BE2C (cell line): Measurements from ENCODE around the gene MFAP3L.

Source experiments
- DNase-seq: peaks from one replicate; pipeline ENCODE4 v3.0.0-alpha.2; 2020
- H3K27me3 ChIP-seq: fragments of 250-450 bp; sonication (Bioruptor Pico); 2 replicates; pipeline ENCODE4 v1.5.1; 2020; ENCODE audit warnings: mild to moderate bottlenecking
- H3K36me3 ChIP-seq: fragments of 250-450 bp; sonication (Bioruptor Pico); 2 replicates; pipeline ENCODE4 v1.5.1; 2020; ENCODE audit warnings: mild to moderate bottlenecking
- H3K4me1 ChIP-seq: fragments of 250-450 bp; sonication (Bioruptor Pico); 2 replicates; pipeline ENCODE4 v1.5.1; 2020
- H3K4me3 ChIP-seq: 2 replicates; pipeline ENCODE4 v1.5.1; 2011; ENCODE audit warnings: low read depth, low read length
- H3K9me3 ChIP-seq: fragments of 250-450 bp; sonication (Bioruptor Pico); 2 replicates; pipeline ENCODE4 v1.5.1; 2020
- TF ChIP-seq, protein P1 (sequence below): IDR thresholded peaks from 2 replicates; pipeline ENCODE4 v1.5.1; 2012; ENCODE audit warnings: mild to moderate bottlenecking, low read depth, low read length

MFAP3L gene

GRCh38 chr4:170001011-170001744, 25.0 kb downstream of the MFAP3L start:
- no peak for DNase-seq
- Histone ChIP-seq H3K4me3 (no peak overlapping the region), H3K36me3 (no peaks in the 10 kb centered on the region), H3K9me3 (no peaks in the 10 kb centered on the region), H3K4me1 (no peaks in the 10 kb centered on the region; the same call in 1 of the 2 replicates), H3K27me3 (no peaks in the 10 kb centered on the region)
- TF ChIP-seq, protein P1, sequence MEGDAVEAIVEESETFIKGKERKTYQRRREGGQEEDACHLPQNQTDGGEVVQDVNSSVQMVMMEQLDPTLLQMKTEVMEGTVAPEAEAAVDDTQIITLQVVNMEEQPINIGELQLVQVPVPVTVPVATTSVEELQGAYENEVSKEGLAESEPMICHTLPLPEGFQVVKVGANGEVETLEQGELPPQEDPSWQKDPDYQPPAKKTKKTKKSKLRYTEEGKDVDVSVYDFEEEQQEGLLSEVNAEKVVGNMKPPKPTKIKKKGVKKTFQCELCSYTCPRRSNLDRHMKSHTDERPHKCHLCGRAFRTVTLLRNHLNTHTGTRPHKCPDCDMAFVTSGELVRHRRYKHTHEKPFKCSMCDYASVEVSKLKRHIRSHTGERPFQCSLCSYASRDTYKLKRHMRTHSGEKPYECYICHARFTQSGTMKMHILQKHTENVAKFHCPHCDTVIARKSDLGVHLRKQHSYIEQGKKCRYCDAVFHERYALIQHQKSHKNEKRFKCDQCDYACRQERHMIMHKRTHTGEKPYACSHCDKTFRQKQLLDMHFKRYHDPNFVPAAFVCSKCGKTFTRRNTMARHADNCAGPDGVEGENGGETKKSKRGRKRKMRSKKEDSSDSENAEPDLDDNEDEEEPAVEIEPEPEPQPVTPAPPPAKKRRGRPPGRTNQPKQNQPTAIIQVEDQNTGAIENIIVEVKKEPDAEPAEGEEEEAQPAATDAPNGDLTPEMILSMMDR, result no peak

- no peaks in the 10 kb centered on the region; the same call in 1 of the 2 replicates for H3K4me1 ChIP-seq
- no peaks in the 10 kb centered on the region for H3K36me3 ChIP-seq
- TF ChIP-seq, protein P1, result no peak
- no peaks in the 10 kb centered on the region for H3K9me3 ChIP-seq
- DNase-seq, result no peak
- no peaks in the 10 kb centered on the region for H3K27me3 ChIP-seq
- H3K4me3 ChIP-seq, result no peak overlapping the region
Observed at GRCh38 chr4:169999923-170000322, 26.3 kb downstream of the MFAP3L start.

DNA sequence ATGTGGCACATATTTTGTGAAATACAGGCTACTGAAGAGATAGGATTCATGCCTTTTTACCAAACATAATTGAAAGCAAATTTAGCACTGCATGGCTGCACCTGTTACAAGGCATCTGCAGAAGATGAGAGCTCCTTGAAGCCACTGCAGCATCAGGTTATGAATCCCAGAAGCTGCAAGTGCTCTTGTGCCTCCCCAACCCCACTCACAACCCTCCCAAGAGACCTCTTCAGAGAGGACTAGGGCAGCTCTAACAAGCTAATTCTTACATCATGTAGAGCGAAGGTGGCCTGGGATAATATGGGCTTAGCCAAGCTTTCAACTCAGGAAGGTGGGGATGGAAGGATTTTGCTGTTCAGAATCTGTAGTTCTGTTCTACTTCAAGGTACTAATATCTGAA, 27.2 kb downstream of the MFAP3L start:
- H3K4me3 ChIP-seq, result no peak overlapping the region
- no peaks in the 10 kb centered on the region; the same call in 1 of the 2 replicates for H3K4me1 ChIP-seq
- H3K36me3 ChIP-seq, result no peaks in the 10 kb centered on the region
- no peak for DNase-seq
- no peaks in the 10 kb centered on the region for H3K27me3 ChIP-seq
- H3K9me3 ChIP-seq, result no peaks in the 10 kb centered on the region
- TF ChIP-seq, protein P1, result no peak

DNA sequence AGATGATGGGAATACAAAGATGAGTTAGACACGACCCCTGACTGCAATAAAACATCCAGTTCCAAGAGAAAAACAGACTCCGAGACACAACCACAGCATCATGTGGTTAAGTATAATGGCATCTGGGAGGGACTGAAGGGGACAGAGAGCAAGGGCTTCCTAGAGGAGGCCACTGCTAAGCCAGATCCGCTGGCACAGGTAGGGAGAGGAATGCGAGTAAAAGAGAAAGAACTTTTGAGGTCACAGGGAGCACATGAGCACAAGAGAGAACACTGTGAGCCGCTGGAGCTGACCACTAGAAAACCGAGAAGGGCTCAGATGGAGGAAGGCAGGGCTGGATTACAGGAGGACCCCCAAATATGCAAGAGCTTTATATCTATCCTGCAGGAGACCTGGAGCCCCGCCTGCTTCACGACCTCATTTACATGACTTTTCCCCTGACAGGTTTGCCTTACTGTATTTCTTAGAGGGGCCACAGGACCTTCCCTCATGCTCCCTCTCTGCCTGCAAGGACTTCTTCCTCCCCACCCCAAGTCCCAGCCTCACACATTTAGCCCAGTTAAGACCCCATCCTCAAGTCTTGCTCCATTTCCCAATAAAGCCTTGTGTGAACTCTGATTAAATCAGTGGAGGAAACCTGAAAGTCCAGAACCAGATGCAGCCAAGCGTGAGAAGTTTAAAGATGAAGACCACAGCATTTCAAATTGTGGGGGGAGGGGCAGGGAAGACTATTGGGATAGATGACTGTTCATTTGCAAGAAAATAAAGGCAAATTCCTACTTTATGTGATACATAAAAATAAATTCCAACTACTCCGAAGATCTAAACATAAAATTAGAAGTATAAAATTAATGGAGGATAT, 29.6 kb downstream of the MFAP3L start:
- Histone ChIP-seq H3K4me1 (no peaks in the 10 kb centered on the region; the same call in 1 of the 2 replicates), H3K36me3 (no peaks in the 10 kb centered on the region), H3K9me3 (no peaks in the 10 kb centered on the region), H3K27me3 (no peaks in the 10 kb centered on the region), H3K4me3 (no peak overlapping the region)
- no peak for DNase-seq
- TF ChIP-seq, protein P1, result no peak

DNA sequence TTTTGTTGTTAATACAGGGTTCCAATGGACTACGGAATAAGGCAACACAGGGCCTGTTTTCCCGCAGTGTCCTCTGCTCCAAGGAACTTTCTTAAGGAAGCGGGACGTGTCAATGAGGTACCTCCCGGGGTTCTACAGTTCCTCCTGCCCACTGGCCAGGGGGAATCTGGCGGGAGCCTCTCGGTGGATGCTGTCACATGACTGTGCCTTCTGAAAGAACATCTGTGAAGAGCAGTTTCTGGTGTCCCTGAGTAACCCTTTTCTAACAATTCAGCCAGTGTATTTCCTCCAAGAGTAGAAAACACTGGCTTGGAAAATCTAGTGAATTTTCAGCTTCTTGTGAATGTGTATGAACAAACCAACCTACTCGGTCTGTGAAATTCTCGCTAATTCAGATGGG, 32.7 kb downstream of the MFAP3L start:
- H3K4me1 ChIP-seq, result no peaks in the 10 kb centered on the region; the same call in 1 of the 2 replicates
- no peaks in the 10 kb centered on the region for H3K36me3 ChIP-seq
- TF ChIP-seq, protein P1, result no peak
- no peak for DNase-seq
- H3K27me3 ChIP-seq, result no peaks in the 10 kb centered on the region
- H3K4me3 ChIP-seq, result no peak overlapping the region
- no peaks in the 10 kb centered on the region for H3K9me3 ChIP-seq
